Measurements from ENCODE around the gene ERFL.
A peak's percentile ranks its signal among the peaks of the same experiment; 100 is the strongest.

Gene ERFL

DNA sequence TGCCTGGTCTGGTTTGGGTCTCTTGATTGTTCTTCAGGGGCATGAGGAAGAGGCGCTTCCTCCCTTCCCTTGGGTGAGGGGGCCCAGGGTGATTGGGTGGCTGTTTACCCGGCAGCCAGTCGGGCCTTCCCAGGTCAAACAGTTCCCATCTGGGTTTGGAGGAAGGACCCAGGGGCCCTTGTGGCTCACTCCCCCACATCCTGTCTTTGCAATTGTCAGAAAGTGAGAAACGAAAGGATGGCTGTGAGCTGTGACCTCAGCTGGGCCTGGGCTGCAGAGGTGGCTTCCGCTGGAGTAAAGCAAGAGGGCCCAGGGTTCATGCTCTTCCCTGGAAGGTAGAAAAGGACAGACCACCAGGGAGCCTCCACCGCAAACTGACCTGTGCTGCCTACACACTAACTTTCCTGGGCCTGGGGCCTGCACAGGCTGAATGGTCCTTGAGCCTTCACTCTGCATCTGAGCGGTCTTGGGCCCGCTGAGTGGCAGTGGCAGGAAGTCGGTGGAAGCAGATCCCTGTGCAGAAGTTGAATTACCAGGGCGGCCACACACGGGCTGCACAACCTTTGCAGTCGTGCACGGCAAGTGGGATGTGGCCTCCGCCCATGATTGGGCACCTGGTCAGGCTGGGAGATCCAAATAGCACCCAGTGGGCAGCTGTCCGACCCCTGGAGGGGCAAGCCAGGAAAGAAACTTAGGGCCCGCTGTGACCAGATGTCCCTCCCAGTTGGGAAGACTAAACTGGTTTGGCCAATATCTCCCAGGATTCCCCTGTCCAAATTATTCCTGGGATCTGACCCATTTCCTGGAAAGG lies 56.5 kb downstream of the ERFL start (continued):
- no peak for TF ChIP-seq OVOL3 (tag by site-specific recombination; IDR thresholded peaks at IDR 0.05)
- TF ChIP-seq MYNN (tag by site-specific recombination; IDR thresholded peaks at IDR 0.05; ENCODE audit: borderline replicate concordance): no peak
- 0 out of 2 replicates have a peak, but pooled peaks have one; percentile 30 for TF ChIP-seq GLIS2 (tag by site-specific recombination; IDR thresholded peaks at IDR 0.05)
- TF ChIP-seq ZNF311 (tag by site-specific recombination; IDR thresholded peaks at IDR 0.05; ENCODE audit: borderline replicate concordance): no peak
- no peak for TF ChIP-seq ZNF174 (tag by site-specific recombination; IDR thresholded peaks at IDR 0.05)
- no peak for TF ChIP-seq REST (tag by site-specific recombination; IDR thresholded peaks at IDR 0.05)
- no peak for TF ChIP-seq ZNF624 (tag by site-specific recombination; IDR thresholded peaks at IDR 0.05)
- TF ChIP-seq ZNF223 (tag by site-specific recombination; IDR thresholded peaks at IDR 0.05): no peak
- no peak for TF ChIP-seq ZNF76 (tag by site-specific recombination; IDR thresholded peaks at IDR 0.05; ENCODE audit: borderline replicate concordance, low read depth)
- TF ChIP-seq ZBTB8A (tag by site-specific recombination; IDR thresholded peaks at IDR 0.05): no peak; the same call in 1 of the 2 replicates
- no peak for TF ChIP-seq ZBTB7A (tag by site-specific recombination; IDR thresholded peaks at IDR 0.05; ENCODE audit: low read depth)
- no peak for TF ChIP-seq HOXC10 (CRISPR knock-in tag; IDR thresholded peaks at IDR 0.05)
- TF ChIP-seq GFI1B (tag by site-specific recombination; IDR thresholded peaks at IDR 0.05): no peak
- TF ChIP-seq ZNF133 (tag by site-specific recombination; IDR thresholded peaks at IDR 0.05): no peak
- TF ChIP-seq, protein P1, sequence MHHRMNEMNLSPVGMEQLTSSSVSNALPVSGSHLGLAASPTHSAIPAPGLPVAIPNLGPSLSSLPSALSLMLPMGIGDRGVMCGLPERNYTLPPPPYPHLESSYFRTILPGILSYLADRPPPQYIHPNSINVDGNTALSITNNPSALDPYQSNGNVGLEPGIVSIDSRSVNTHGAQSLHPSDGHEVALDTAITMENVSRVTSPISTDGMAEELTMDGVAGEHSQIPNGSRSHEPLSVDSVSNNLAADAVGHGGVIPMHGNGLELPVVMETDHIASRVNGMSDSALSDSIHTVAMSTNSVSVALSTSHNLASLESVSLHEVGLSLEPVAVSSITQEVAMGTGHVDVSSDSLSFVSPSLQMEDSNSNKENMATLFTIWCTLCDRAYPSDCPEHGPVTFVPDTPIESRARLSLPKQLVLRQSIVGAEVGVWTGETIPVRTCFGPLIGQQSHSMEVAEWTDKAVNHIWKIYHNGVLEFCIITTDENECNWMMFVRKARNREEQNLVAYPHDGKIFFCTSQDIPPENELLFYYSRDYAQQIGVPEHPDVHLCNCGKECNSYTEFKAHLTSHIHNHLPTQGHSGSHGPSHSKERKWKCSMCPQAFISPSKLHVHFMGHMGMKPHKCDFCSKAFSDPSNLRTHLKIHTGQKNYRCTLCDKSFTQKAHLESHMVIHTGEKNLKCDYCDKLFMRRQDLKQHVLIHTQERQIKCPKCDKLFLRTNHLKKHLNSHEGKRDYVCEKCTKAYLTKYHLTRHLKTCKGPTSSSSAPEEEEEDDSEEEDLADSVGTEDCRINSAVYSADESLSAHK (tag by site-specific recombination; IDR thresholded peaks at IDR 0.05): no peak
- no peak for TF ChIP-seq ZNF654 (tag by site-specific recombination; IDR thresholded peaks at IDR 0.05; ENCODE audit: low read depth)
- no peak for TF ChIP-seq PRDM10 (tag by site-specific recombination; IDR thresholded peaks at IDR 0.05)
- TF ChIP-seq, protein P2, sequence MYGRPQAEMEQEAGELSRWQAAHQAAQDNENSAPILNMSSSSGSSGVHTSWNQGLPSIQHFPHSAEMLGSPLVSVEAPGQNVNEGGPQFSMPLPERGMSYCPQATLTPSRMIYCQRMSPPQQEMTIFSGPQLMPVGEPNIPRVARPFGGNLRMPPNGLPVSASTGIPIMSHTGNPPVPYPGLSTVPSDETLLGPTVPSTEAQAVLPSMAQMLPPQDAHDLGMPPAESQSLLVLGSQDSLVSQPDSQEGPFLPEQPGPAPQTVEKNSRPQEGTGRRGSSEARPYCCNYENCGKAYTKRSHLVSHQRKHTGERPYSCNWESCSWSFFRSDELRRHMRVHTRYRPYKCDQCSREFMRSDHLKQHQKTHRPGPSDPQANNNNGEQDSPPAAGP (tag by site-specific recombination; IDR thresholded peaks at IDR 0.05): no peak
- TF ChIP-seq, protein P3, sequence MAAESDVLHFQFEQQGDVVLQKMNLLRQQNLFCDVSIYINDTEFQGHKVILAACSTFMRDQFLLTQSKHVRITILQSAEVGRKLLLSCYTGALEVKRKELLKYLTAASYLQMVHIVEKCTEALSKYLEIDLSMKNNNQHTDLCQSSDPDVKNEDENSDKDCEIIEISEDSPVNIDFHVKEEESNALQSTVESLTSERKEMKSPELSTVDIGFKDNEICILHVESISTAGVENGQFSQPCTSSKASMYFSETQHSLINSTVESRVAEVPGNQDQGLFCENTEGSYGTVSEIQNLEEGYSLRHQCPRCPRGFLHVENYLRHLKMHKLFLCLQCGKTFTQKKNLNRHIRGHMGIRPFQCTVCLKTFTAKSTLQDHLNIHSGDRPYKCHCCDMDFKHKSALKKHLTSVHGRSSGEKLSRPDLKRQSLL (tag by site-specific recombination; IDR thresholded peaks at IDR 0.05): 0 out of 2 replicates have a peak, but pooled peaks have one; percentile 3
- no peak for TF ChIP-seq ZSCAN16 (tag by site-specific recombination; IDR thresholded peaks at IDR 0.05)
- peak; percentile 85; the same call in 1 of the 2 replicates for TF ChIP-seq IKZF3 (tag by site-specific recombination; IDR thresholded peaks at IDR 0.05)
- no peak for TF ChIP-seq KLF8 (tag by site-specific recombination; IDR thresholded peaks at IDR 0.05)
- no peak for TF ChIP-seq ZNF626 (tag by site-specific recombination; IDR thresholded peaks at IDR 0.05)
- TF ChIP-seq ZNF521 (tag by site-specific recombination; IDR thresholded peaks at IDR 0.05): no peak
- no peak for TF ChIP-seq ZNF791 (tag by site-specific recombination; IDR thresholded peaks at IDR 0.05)
- TF ChIP-seq ZNF391 (tag by site-specific recombination; IDR thresholded peaks at IDR 0.05; ENCODE audit: borderline replicate concordance, low read depth): no peak
- TF ChIP-seq ZNF529 (tag by site-specific recombination; IDR thresholded peaks at IDR 0.05; ENCODE audit: insufficient replicate concordance): no peak
